Loucy (cell line): Measurements from ENCODE around the gene PDE8B.

Experiments
- H2AFZ ChIP-seq: fragments of 200-600 bp; sonication (generic); 2 replicates; pipeline ENCODE4 v1.6.0; 2016; ENCODE audit warnings: antibody characterized with exemption, mild to moderate bottlenecking, low read length, moderate library complexity
- H3F3A ChIP-seq: fragments of 200-600 bp; 2 replicates; pipeline ENCODE4 v1.6.0; 2016; ENCODE audit warnings: antibody characterized with exemption, low read depth, mild to moderate bottlenecking
- H3K27me3 ChIP-seq: fragments of 200-600 bp; sonication (generic); 2 replicates; pipeline ENCODE4 v1.6.1; 2014; ENCODE audit warnings: low read length, mild to moderate bottlenecking; ENCODE audit not compliant: insufficient read depth, poor library complexity, severe bottlenecking
- H3K36me3 ChIP-seq: fragments of 200-600 bp; sonication (generic); 2 replicates; pipeline ENCODE4 v1.6.1; 2016; ENCODE audit warnings: low read length; ENCODE audit not compliant: insufficient read depth
- H3K4me1 ChIP-seq: fragments of 200-600 bp; sonication (generic); 2 replicates; pipeline ENCODE4 v1.5.1; 2014; ENCODE audit warnings: low read length, mild to moderate bottlenecking; ENCODE audit not compliant: insufficient read depth, poor library complexity, severe bottlenecking
- H3K4me2 ChIP-seq: fragments of 200-600 bp; sonication (generic); 2 replicates; pipeline ENCODE4 v1.6.0; 2014; ENCODE audit warnings: antibody characterized with exemption, low read length, low read depth, mild to moderate bottlenecking; ENCODE audit not compliant: poor library complexity, severe bottlenecking
- H3K4me3 ChIP-seq: fragments of 200-600 bp; sonication (generic); 2 replicates; pipeline ENCODE4 v1.5.1; 2014; ENCODE audit warnings: low read length, mild to moderate bottlenecking, mixed read lengths; ENCODE audit not compliant: poor library complexity, severe bottlenecking
- H3K79me2 ChIP-seq: fragments of 200-600 bp; sonication (generic); 2 replicates; pipeline ENCODE4 v1.6.1; 2014; ENCODE audit warnings: low read length; ENCODE audit not compliant: insufficient read depth
- H3K9ac ChIP-seq: fragments of 200-600 bp; sonication (generic); 2 replicates; pipeline ENCODE4 v1.6.0; 2014; ENCODE audit warnings: mild to moderate bottlenecking, low read depth, low read length, moderate library complexity; ENCODE audit not compliant: poor library complexity, severe bottlenecking
- H3K9me2 ChIP-seq: fragments of 200-600 bp; sonication (generic); replicated peaks from 2 replicates; pipeline ENCODE4 v1.6.1; 2016; ENCODE audit warnings: low read depth, low read length, mixed read lengths
- H3K9me3 ChIP-seq: fragments of 200-600 bp; sonication (generic); 2 replicates; pipeline ENCODE4 v1.6.1; 2014; ENCODE audit warnings: mild to moderate bottlenecking, antibody characterized with exemption, low read length, low read depth; ENCODE audit not compliant: insufficient read depth
- H4K20me1 ChIP-seq: fragments of 200-600 bp; sonication (generic); 2 replicates; pipeline ENCODE4 v1.6.0; 2014; ENCODE audit warnings: antibody characterized with exemption, low read length, mild to moderate bottlenecking; ENCODE audit not compliant: insufficient read depth, poor library complexity, severe bottlenecking
- CTCF ChIP-seq: fragments of 200-600 bp; sonication (generic); conservative IDR thresholded peaks from 2 replicates; pipeline ENCODE4 v1.5.1; 2014; ENCODE audit warnings: mild to moderate bottlenecking, antibody characterized with exemption, low read length
- EZH2phosphoT487 ChIP-seq: fragments of 200-600 bp; IDR thresholded peaks from 2 replicates; pipeline ENCODE4 v1.6.1; 2018; ENCODE audit warnings: antibody characterized with exemption, mild to moderate bottlenecking, moderate library complexity, borderline replicate concordance

Gene PDE8B

GRCh38 chr5:77360381-77360780 lies 149.9 kb downstream of the PDE8B start:
- Histone ChIP-seq H3K27me3 (no peaks in the 10 kb centered on the region), H2AFZ (no peak overlapping the region), H3K4me3 (no peak overlapping the region), H3K4me2 (no peak overlapping the region), H3K9me3 (no peaks in the 10 kb centered on the region), H4K20me1 (no peaks in the 10 kb centered on the region), H3K9me2 (no peaks in the 10 kb centered on the region), H3K79me2 (no peaks in the 10 kb centered on the region), H3F3A (no peaks in the 10 kb centered on the region), H3K9ac (no peak overlapping the region), H3K36me3 (no peaks in the 10 kb centered on the region), H3K4me1 (peaks cover 6% of the 10 kb centered on the region)
- TF ChIP-seq EZH2phosphoT487 (no peak), CTCF (no peak)

GRCh38 chr5:77360973-77361372 lies 150.5 kb downstream of the PDE8B start:
- Histone ChIP-seq H3K79me2 (no peaks in the 10 kb centered on the region), H3K4me3 (no peak overlapping the region), H3K27me3 (no peaks in the 10 kb centered on the region), H2AFZ (no peak overlapping the region), H3K9me3 (no peaks in the 10 kb centered on the region), H4K20me1 (no peaks in the 10 kb centered on the region), H3K36me3 (no peaks in the 10 kb centered on the region), H3K9ac (no peak overlapping the region), H3K4me2 (no peak overlapping the region), H3K9me2 (no peaks in the 10 kb centered on the region), H3F3A (no peaks in the 10 kb centered on the region), H3K4me1 (peaks cover 6% of the 10 kb centered on the region)
- TF ChIP-seq EZH2phosphoT487 (no peak), CTCF (no peak)

GRCh38 chr5:77366717-77367500 lies 156.4 kb downstream of the PDE8B start:
- no peak overlapping the region for H3K9ac ChIP-seq
- no peak overlapping the region for H2AFZ ChIP-seq
- no peaks in the 10 kb centered on the region for H3K9me2 ChIP-seq
- no peaks in the 10 kb centered on the region for H3K27me3 ChIP-seq
- H3K4me3 ChIP-seq: no peak overlapping the region
- H3K79me2 ChIP-seq: no peaks in the 10 kb centered on the region
- TF ChIP-seq CTCF (peak; percentile 55), EZH2phosphoT487 (no peak)
- H3K9me3 ChIP-seq: no peaks in the 10 kb centered on the region
- no peaks in the 10 kb centered on the region for H4K20me1 ChIP-seq
- H3K4me2 ChIP-seq: no peak overlapping the region
- no peaks in the 10 kb centered on the region for H3K36me3 ChIP-seq
- no peaks in the 10 kb centered on the region for H3K4me1 ChIP-seq
- no peaks in the 10 kb centered on the region for H3F3A ChIP-seq
